ENCODE data around the gene FBXO41. TPM values are rescaled to one million over a fixed set of nuclear protein-coding genes. Genes with fewer than 3 reads are reported as not detected.

FBXO41 gene
- total RNA-seq, 1 experiment from 2014 or later: 34.9 TPM

DNA sequence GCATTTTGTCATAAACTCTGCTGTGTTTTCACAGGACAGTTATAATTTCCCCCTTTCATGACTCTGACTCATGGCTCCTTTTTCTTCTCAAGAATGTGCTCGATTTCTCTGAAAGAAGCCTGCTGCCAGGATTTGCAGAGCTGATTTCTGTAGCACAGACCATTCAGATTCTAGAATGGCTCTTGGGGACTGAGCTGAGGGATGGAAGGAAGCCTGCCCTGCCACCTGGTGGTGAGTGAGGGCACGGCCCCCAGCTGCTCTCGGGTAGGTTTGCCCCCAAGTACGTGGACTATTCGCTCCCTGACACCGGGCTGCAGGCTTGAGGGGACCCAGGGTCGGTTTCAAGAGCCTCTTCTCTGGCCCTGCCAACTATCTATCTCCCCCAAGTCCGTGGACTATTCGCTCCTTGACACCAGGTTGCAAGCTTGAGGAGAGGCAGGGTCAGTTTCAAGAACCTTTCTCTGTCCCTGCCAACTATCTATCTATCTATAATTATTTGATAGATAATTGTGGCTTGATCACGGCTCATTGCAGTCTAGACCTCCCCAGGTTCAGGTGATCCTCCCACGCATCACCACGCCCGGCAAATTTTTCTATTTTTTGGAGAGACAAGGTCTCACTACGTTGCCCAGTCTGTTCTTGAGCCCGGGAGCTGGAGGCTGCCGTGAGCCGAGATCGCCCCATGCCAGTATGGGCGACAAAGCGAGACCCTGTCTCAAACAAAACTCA, 71.7 kb downstream of the FBXO41 start:
- no peak overlapping the region for H2AFZ ChIP-seq (ENCODE audit: low read depth, low read length, poor library complexity, severe bottlenecking)
- H3K9ac ChIP-seq (ENCODE audit: low read length): no peak overlapping the region
- H3K36me3 ChIP-seq (ENCODE audit: control insufficient read depth in 1 of 2, insufficient read depth in 2 of 2, low read length in 2 of 2): no peaks in the 10 kb centered on the region
- POLR2A ChIA-PET: interaction anchor here (1.1 to 2.1 kb wide), 2 partner anchors 21 to 35 kb away, joined by 5 to 8 read pairs; partner anchors contain the start of genes CCT7 and PRADC1
- no peak for TF ChIP-seq SP1 (IDR thresholded peaks at IDR 0.05; ENCODE audit: low read depth)
- TF ChIP-seq, protein P1, sequence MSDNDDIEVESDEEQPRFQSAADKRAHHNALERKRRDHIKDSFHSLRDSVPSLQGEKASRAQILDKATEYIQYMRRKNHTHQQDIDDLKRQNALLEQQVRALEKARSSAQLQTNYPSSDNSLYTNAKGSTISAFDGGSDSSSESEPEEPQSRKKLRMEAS (IDR thresholded peaks at IDR 0.05): no peak
- no peak for TF ChIP-seq ELF1 (IDR thresholded peaks at IDR 0.05; ENCODE audit: borderline replicate concordance, low read depth)
- TF ChIP-seq FOSL1 (IDR thresholded peaks at IDR 0.05; ENCODE audit: low read depth): no peak
- no peak for TF ChIP-seq EZH2phosphoT487 (IDR thresholded peaks at IDR 0.05; ENCODE audit: borderline replicate concordance)
- peak; percentile 78 for TF ChIP-seq RAD21 (IDR thresholded peaks at IDR 0.05; ENCODE audit: low read depth)
- TF ChIP-seq, protein P2, sequence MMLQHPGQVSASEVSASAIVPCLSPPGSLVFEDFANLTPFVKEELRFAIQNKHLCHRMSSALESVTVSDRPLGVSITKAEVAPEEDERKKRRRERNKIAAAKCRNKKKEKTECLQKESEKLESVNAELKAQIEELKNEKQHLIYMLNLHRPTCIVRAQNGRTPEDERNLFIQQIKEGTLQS (IDR thresholded peaks at IDR 0.05): no peak
- TF ChIP-seq, protein P3, sequence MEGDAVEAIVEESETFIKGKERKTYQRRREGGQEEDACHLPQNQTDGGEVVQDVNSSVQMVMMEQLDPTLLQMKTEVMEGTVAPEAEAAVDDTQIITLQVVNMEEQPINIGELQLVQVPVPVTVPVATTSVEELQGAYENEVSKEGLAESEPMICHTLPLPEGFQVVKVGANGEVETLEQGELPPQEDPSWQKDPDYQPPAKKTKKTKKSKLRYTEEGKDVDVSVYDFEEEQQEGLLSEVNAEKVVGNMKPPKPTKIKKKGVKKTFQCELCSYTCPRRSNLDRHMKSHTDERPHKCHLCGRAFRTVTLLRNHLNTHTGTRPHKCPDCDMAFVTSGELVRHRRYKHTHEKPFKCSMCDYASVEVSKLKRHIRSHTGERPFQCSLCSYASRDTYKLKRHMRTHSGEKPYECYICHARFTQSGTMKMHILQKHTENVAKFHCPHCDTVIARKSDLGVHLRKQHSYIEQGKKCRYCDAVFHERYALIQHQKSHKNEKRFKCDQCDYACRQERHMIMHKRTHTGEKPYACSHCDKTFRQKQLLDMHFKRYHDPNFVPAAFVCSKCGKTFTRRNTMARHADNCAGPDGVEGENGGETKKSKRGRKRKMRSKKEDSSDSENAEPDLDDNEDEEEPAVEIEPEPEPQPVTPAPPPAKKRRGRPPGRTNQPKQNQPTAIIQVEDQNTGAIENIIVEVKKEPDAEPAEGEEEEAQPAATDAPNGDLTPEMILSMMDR (IDR thresholded peaks at IDR 0.05 in 2 of 3, conservative IDR thresholded peaks at IDR 0.05 in 1 of 3; ENCODE audit: borderline replicate concordance in 1 of 3, insufficient read depth in 1 of 3, low read depth in 2 of 3, low read length in 2 of 3): peak; percentile 78 to 99 (median 95)
- H3K4me1 ChIP-seq (ENCODE audit: control insufficient read depth in 1 of 2, insufficient read depth in 2 of 2, low read length in 2 of 2): peaks cover 3 to 34% of the 10 kb centered on the region in 2 experiments; a peak in 3 of 4 replicates
- peaks cover 32% of the 10 kb centered on the region for H3K79me2 ChIP-seq (ENCODE audit: insufficient read depth, low read length)
- H3K27ac ChIP-seq (ENCODE audit: low read depth, low read length): no peak overlapping the region
- ATAC-seq: peak; percentile 81
- RAD21 ChIA-PET (ENCODE audit: low non-redundant PET in 1 of 2, low total read pairs in 2 of 2, uncharacterized antibody in 2 of 2, unreplicated experiment in 2 of 2): interaction anchor here in 1 of 2 experiments (2.2 kb wide), 1 partner anchor 35 kb away, joined by 8 read pairs; no protein-coding TSS in a partner anchor
- intact Hi-C loops (cut with micrococcal nuclease): loop anchor here (1.0 kb wide), 2 partner anchors 35 to 127 kb away; no protein-coding TSS in a partner anchor
- no peak for DNase-seq (ENCODE audit: low read depth, low spot score)
- H3K4me3 ChIP-seq (replicated peaks in 1 of 2; ENCODE audit: low read depth in 1 of 2, low read length in 2 of 2): no peak overlapping the region
- BruUV-seq (replicated peaks): no TSS peak
- no peaks in the 10 kb centered on the region for H3K9me3 ChIP-seq (ENCODE audit: control insufficient read depth in 1 of 2, insufficient read depth in 1 of 2, low read depth in 1 of 2, low read length in 2 of 2)
- CTCF ChIA-PET: interaction anchor here (0.7 to 2.6 kb wide), 18 partner anchors 8 to 325 kb away, joined by 3 to 31 read pairs (median 4); partner anchors contain the start of genes CCT7, NOTO, PRADC1 and SFXN5
- H3K27me3 ChIP-seq (ENCODE audit: insufficient read depth, low read length): no peaks in the 10 kb centered on the region
- no peaks in the 10 kb centered on the region for H3K9me2 ChIP-seq (ENCODE audit: insufficient read depth)
- H3K4me2 ChIP-seq (ENCODE audit: low read length): peak overlapping the region; percentile 83
- no peaks in the 10 kb centered on the region for H4K20me1 ChIP-seq (ENCODE audit: insufficient read depth)
